Vagina (tissue), 2 donors: Measurements from ENCODE around the gene KLHL21. TPM values are rescaled to one million over a fixed set of nuclear protein-coding genes. Genes with fewer than 3 reads are reported as not detected.

ENCODE experiments used
- DNase-seq, 2 donors: peaks; one replicate each; pipeline ENCODE4 v3.0.0-alpha.2; 2017; ENCODE audit errors: extremely low spot score in 2 of 2
- H3K27ac ChIP-seq: fragments of 200-600 bp; sonication (generic); one replicate; pipeline ENCODE4 v1.5.1; 2019
- H3K27me3 ChIP-seq: fragments of 200-600 bp; sonication (generic); one replicate; pipeline ENCODE4 v1.5.1; 2019
- H3K36me3 ChIP-seq, 2 donors: fragments of 200-600 bp; sonication (generic); one replicate each; pipeline ENCODE4 v1.5.1; 2017 to 2019
- H3K4me1 ChIP-seq: fragments of 200-600 bp; sonication (generic); one replicate; pipeline ENCODE4 v1.5.1; 2019
- H3K4me3 ChIP-seq, 2 donors: fragments of 200-600 bp; sonication (generic); 1 replicate in 1 of 2; 2 replicates in 1 of 2; pipeline ENCODE4 v1.5.1; 2016 to 2019
- H3K9me3 ChIP-seq: fragments of 200-600 bp; sonication (generic); one replicate; pipeline ENCODE4 v1.5.1; 2019
- POLR2A ChIP-seq, 2 donors: fragments of 450-650 bp; IDR thresholded peaks; one replicate each; pipeline ENCODE4 v1.6.1; 2017; ENCODE audit warnings: antibody characterized with exemption in 2 of 2, mild to moderate bottlenecking in 2 of 2, moderate library complexity in 2 of 2
- POLR2AphosphoS5 ChIP-seq, 2 donors: sonication (generic); formaldehyde crosslinking; IDR thresholded peaks; one replicate each; pipeline ENCODE4 v1.9.0; 2017; ENCODE audit warnings: antibody characterized with exemption in 2 of 2, mild to moderate bottlenecking in 2 of 2, low read depth in 1 of 2; ENCODE audit not compliant: insufficient read depth in 1 of 2
- intact Hi-C: fragments of 100-400 bp; cut with DNase I; formaldehyde crosslinking; loops from one replicate; pipeline ENCODE4 v1.15.1; 2023
- total RNA-seq: library from RNA; depleted of rRNA; stranded (reverse); fragments of >200 nt; gene quantifications from one replicate; pipeline ENCODE4 v1.2.3, GENCODE V29; 2016
- TF ChIP-seq, protein P1 (sequence below), 3 experiments: fragments of 450-650 bp in 2 of 3; fragments of 200-600 bp in 1 of 3; sonication (generic) in 1 of 3; IDR thresholded peaks; one replicate each; pipeline ENCODE4 v1.5.1; 2017 to 2019; ENCODE audit warnings: antibody characterized with exemption in 3 of 3, mild to moderate bottlenecking in 2 of 3, moderate library complexity in 2 of 3

The KLHL21 gene
- total RNA-seq, 1 donor from 2014 or later = 54.3 TPM

DNA sequence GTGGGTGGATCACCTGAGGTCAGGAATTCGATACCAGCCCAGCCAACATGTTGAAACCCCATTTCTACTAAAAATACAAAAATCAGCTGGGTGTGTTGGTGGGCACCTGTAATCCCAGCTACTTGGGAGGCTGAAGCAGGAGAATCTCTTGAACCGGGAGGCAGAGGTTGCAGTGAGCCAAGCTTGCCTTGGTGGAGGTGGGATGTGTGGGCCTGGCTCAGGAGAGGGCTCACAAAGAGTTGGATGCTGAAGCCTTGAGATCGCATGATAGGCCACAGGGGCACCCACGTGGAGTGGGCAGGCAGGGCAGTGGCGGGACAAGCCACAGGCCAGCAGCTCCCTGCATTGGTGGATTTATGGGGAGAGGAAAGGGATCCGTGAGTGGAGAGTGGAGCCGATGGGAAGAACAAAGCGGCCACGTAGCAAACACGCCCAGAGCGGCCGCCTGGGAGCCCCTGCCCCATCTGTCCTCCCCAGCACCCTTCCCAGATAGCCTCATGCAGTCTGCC lies 26.4 kb upstream of the KLHL21 start:
- intact Hi-C loops = no loop called here
- Histone ChIP-seq H3K4me1 (peaks cover 38% of the 10 kb centered on the region), H3K4me3 (no peak overlapping the region), H3K27me3 (no peaks in the 10 kb centered on the region), H3K27ac (no peak overlapping the region), H3K36me3 (peaks cover 0 to 51% of the 10 kb centered on the region in 2 donors), H3K9me3 (no peaks in the 10 kb centered on the region)
- DNase-seq = no peak
- TF ChIP-seq POLR2AphosphoS5 (IDR thresholded peaks at IDR 0.05; ENCODE audit: insufficient read depth in 1 of 2, low read depth in 1 of 2) = no peak
- TF ChIP-seq, protein P1, sequence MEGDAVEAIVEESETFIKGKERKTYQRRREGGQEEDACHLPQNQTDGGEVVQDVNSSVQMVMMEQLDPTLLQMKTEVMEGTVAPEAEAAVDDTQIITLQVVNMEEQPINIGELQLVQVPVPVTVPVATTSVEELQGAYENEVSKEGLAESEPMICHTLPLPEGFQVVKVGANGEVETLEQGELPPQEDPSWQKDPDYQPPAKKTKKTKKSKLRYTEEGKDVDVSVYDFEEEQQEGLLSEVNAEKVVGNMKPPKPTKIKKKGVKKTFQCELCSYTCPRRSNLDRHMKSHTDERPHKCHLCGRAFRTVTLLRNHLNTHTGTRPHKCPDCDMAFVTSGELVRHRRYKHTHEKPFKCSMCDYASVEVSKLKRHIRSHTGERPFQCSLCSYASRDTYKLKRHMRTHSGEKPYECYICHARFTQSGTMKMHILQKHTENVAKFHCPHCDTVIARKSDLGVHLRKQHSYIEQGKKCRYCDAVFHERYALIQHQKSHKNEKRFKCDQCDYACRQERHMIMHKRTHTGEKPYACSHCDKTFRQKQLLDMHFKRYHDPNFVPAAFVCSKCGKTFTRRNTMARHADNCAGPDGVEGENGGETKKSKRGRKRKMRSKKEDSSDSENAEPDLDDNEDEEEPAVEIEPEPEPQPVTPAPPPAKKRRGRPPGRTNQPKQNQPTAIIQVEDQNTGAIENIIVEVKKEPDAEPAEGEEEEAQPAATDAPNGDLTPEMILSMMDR (IDR thresholded peaks at IDR 0.05) = no peak

DNA sequence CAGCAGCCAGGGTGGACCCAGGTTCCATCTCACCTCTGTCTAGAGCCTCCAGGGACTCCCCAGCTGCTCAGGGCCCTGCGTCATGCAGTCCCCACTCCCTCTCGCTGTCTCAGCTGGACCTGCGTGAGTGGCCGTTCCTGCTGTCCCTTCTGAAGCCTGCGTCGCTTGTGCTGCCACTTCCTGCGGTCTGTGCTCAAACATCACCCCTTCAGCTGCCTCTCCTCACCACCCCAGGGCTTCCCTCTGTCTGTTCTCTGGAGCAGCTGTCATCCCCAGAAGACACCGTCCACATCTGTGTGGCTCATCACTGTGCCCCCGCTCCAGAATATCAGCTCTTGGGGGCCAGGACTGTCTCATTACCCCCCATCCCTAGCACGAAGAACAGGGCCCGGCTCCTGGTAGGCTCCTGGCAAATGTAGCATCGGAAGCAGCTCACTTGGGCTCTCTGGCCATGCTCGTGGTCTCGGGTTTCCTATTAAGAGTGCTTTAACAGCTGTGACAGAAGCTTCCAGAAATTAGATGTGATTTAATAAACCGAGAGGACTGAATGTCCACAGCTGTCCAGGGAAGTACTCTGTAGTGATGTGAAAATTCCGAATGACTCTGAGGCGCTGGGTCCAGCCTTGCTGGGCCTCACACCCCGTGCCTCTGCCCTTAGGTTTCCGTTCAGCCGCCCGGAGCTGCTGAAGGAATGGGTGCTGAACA lies 25.3 kb upstream of the KLHL21 start:
- Histone ChIP-seq H3K4me1 (peaks cover 48% of the 10 kb centered on the region), H3K27me3 (no peaks in the 10 kb centered on the region), H3K36me3 (peaks cover 0 to 42% of the 10 kb centered on the region in 2 donors), H3K9me3 (no peaks in the 10 kb centered on the region), H3K4me3 (no peak overlapping the region), H3K27ac (no peak overlapping the region)
- TF ChIP-seq POLR2A (IDR thresholded peaks at IDR 0.05) (no peak), POLR2AphosphoS5 (IDR thresholded peaks at IDR 0.05; ENCODE audit: insufficient read depth in 1 of 2, low read depth in 1 of 2) (no peak)
- TF ChIP-seq, protein P1 (IDR thresholded peaks at IDR 0.05) = no peak
- intact Hi-C loops = no loop called here
- no peak for DNase-seq

DNA sequence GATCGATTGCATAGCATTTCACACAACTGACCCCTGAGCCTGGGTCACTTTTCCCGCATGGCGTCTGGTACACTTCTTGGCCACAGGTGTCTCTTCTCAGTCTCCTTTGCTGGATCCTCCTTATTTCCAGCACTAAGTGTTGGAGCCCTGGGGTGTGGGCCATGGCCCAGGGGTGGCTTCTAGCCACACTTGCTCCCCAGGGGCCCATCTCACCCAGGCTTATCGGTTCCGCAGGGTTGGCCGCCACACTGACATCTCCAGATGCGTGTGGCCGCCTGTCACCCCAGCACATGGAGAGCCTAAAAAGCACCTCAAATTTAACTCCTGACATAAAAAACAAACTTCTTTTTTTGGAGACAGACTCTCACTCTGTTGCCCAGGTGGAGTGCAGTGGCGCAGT lies 24.4 kb upstream of the KLHL21 start:
- no peak for DNase-seq
- Histone ChIP-seq H3K9me3 (no peaks in the 10 kb centered on the region), H3K4me3 (no peak overlapping the region), H3K4me1 (peaks cover 58% of the 10 kb centered on the region), H3K27ac (no peak overlapping the region), H3K27me3 (no peaks in the 10 kb centered on the region), H3K36me3 (peaks cover 0 to 33% of the 10 kb centered on the region in 2 donors)
- TF ChIP-seq, protein P1 (IDR thresholded peaks at IDR 0.05) = no peak
- TF ChIP-seq POLR2AphosphoS5 (IDR thresholded peaks at IDR 0.05; ENCODE audit: insufficient read depth in 1 of 2, low read depth in 1 of 2) = no peak
- no peak for TF ChIP-seq POLR2A (IDR thresholded peaks at IDR 0.05)
- intact Hi-C loops = no loop called here

DNA sequence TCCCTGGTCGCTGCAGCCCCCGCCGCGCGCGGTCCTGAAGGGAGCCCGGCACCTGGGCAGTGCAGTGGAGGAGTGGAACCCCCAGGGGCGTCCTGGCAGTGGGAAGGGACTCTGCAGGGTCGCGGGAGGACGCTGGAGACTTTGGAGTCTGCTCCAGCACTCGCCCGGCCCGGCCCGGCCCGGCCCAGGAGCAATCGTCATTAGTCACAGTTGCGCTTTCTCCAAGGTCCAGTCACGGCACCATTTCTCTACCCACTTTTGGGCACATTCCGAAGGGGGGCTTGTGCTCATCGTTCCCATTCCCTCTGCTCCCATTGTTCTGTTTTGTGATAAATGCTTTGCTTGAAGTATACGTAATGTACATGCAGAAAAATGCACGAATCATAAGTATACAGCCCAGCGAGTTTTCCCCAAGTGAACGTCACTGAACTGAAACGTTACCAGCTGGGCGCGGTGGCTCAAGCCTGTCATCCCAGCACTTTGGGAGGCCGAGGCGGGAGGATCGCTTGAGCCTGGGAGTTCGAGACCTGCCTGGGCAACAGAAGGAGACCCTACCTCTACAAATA lies 23.0 kb upstream of the KLHL21 start:
- Histone ChIP-seq H3K9me3 (no peaks in the 10 kb centered on the region), H3K27ac (peak overlapping the region; percentile 74), H3K36me3 (peaks cover 0 to 33% of the 10 kb centered on the region in 2 donors), H3K4me3 (peak overlapping the region; percentile 76 to 96), H3K4me1 (peaks cover 62% of the 10 kb centered on the region), H3K27me3 (no peaks in the 10 kb centered on the region)
- DNase-seq = no peak
- TF ChIP-seq, protein P1 (IDR thresholded peaks at IDR 0.05) = no peak
- TF ChIP-seq POLR2AphosphoS5 (IDR thresholded peaks at IDR 0.05; ENCODE audit: insufficient read depth in 1 of 2, low read depth in 1 of 2) = no peak
- TF ChIP-seq POLR2A (IDR thresholded peaks at IDR 0.05) = no peak
- intact Hi-C loops = no loop called here
